ENCODE results near the gene SP2.

GRCh38 chr17:47853616-47854015, 42.4 kb upstream of the SP2 start:
- no peak for TF ChIP-seq CTCF (IDR thresholded peaks at IDR 0.05 in 8 of 11, conservative IDR thresholded peaks at IDR 0.05 in 3 of 11)
- no peak for TF ChIP-seq POLR2A (IDR thresholded peaks at IDR 0.05)
- no peak for TF ChIP-seq POLR2AphosphoS5 (IDR thresholded peaks at IDR 0.05)

Data from spleen (tissue), 7 donors.